Measurements from ENCODE around the gene COL11A2. TPM values are rescaled to one million over a fixed set of nuclear protein-coding genes. Genes with fewer than 3 reads are reported as not detected.
A peak's percentile ranks its signal among the peaks of the same experiment; 100 is the strongest.

COL11A2 gene
- total RNA-seq, 1 experiment from 2014 or later = 2.3 TPM

- Histone ChIP-seq H4K8ac (replicated peaks; ENCODE audit: insufficient read length, low read depth, low read length) (no peak overlapping the region), H2BK12ac (ENCODE audit: insufficient read length, low read depth, low read length) (no peak overlapping the region), H3K56ac (ENCODE audit: insufficient read length, low read depth, low read length) (no peak overlapping the region), H3K9me3 (ENCODE audit: control insufficient read depth, low read depth, low read length) (no peaks in the 10 kb centered on the region), H3K23me2 (ENCODE audit: insufficient read length, low read depth, low read length, poor library complexity, severe bottlenecking) (no peaks in the 10 kb centered on the region), H4K20me1 (ENCODE audit: control insufficient read depth, insufficient read depth, insufficient read length) (no peaks in the 10 kb centered on the region), H3K14ac (ENCODE audit: insufficient read depth, low read length) (no peak overlapping the region), H4K5ac (ENCODE audit: insufficient read length, low read depth, low read length) (no peak overlapping the region), H3K27me3 (ENCODE audit: insufficient read depth, low read length) (no peaks in the 10 kb centered on the region), H3K9ac (ENCODE audit: extremely low read depth, insufficient read length, low read length) (no peak overlapping the region), H3K4me2 (ENCODE audit: insufficient read depth, insufficient read length, low read length) (no peak overlapping the region), H3K27ac (ENCODE audit: insufficient read length, low read depth, low read length) (no peak overlapping the region), H4K91ac (ENCODE audit: insufficient read length, low read depth, low read length) (no peak overlapping the region), H2AK5ac (ENCODE audit: insufficient read length, low read length) (no peak overlapping the region), H3T11ph (ENCODE audit: low read length) (no peak overlapping the region), H2BK15ac (ENCODE audit: low read depth, low read length) (no peak overlapping the region), H2AFZ (ENCODE audit: low read length) (no peak overlapping the region), H2BK120ac (ENCODE audit: low read depth, low read length, poor library complexity, severe bottlenecking) (no peak overlapping the region), H3K23ac (ENCODE audit: insufficient read length, low read depth, low read length) (no peak overlapping the region), H2BK20ac (ENCODE audit: low read depth, low read length, poor library complexity, severe bottlenecking) (no peak overlapping the region), H3K4me1 (ENCODE audit: insufficient read depth, low read length) (no peaks in the 10 kb centered on the region), H3K79me1 (ENCODE audit: insufficient read depth, low read depth, low read length, poor library complexity, severe bottlenecking) (no peaks in the 10 kb centered on the region), H3K79me2 (ENCODE audit: insufficient read depth, low read length) (no peaks in the 10 kb centered on the region), H3K18ac (ENCODE audit: insufficient read length, low read depth, low read length) (no peak overlapping the region), H3K4ac (ENCODE audit: low read depth, low read length) (no peak overlapping the region), H2BK5ac (ENCODE audit: insufficient read length, low read length) (no peak overlapping the region)
- peak; percentile 47; the same call in 2 of the 3 replicates for TF ChIP-seq CTCF (conservative IDR thresholded peaks at IDR 0.05)
- Mint-ChIP-seq H3K9me3 (peaks cover 3 to 6% of the 10 kb centered on the region in 2 experiments; a peak in 3 of 5 replicates), H3K27ac (no peak overlapping the region), H3K27me3 (ENCODE audit: low read depth) (peaks cover 4% of the 10 kb centered on the region), H3K4me1 (peaks cover 12% of the 10 kb centered on the region in 2 experiments), H3K36me3 (ENCODE audit: insufficient read depth in 1 of 3, low read depth in 3 of 3) (peaks cover 0 to 3% (median 0%) of the 10 kb centered on the region in 3 experiments; a peak in 3 of 7 replicates), H3K4me3 (no peak overlapping the region)
- whole genome bisulfite sequencing (ENCODE audit: extremely low coverage, insufficient read length, low lambda C conversion rate) = no CpG with 5 or more reads among the region's 14 CpGs
- DNase-seq = peak; percentile 49
These were observed 49.0 kb downstream of the COL11A2 start for GRCh38 chr6:33143113-33143770.
